Renal cortex interstitium (tissue), 11 donors: ENCODE measurements around the gene HSF4. TPM values are rescaled to one million over a fixed set of nuclear protein-coding genes. Genes with fewer than 3 reads are reported as not detected.
A peak's percentile ranks its signal among the peaks of the same experiment; 100 is the strongest.

Experiments
- DNase-seq, 11 donors: peaks; one replicate each; pipeline ENCODE4 v3.0.0-alpha.2; 2013; ENCODE audit warnings: low read depth in 9 of 11, low spot score in 4 of 11; ENCODE audit errors: extremely low read depth in 1 of 11
- polyA plus RNA-seq, 3 donors: library from polyadenylated mRNA; unstranded; fragments of 120-200 nt; gene quantifications; one replicate each; pipeline ENCODE4 v1.2.1, GENCODE V29; 2013; ENCODE audit not compliant: insufficient read length in 3 of 3

The HSF4 gene
- polyA plus RNA-seq, 3 donors = 1.6 to 3.8 (median 1.8) TPM

DNA sequence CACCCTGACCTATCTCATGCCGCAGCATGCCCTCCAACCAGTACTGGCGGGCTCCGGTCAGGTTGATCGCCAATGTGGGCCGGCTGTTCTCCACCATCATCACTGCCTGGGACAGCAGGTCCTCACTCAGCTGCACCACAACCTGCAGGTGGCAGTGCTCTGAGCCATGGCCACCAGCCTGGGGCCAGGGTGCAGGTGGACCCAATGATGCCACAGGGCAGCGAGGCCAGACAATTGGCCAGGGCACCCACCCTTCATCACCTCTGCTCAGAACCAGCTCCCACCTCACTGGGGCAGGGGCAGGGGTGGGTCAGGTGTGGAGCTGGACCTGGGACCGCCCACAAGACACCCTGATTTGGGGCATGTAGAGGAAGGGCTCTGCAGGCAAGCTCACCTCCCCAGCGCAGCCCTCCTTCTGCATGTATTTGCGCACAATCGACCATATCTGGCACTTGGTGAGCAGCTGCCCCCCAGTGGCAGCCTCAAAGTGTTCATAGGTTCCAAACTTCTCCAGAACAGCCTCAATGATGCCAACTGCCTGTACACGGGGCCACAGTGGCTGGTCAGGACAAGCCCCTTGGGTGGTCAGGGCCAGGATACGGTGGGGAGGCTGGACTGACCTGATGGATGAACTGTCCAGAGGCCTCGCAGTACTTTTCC is 15.0 kb downstream of the HSF4 start:
- no peak for DNase-seq

GRCh38 chr16:67180166-67180565 is 15.6 kb downstream of the HSF4 start:
- DNase-seq = no peak

GRCh38 chr16:67181346-67181745 is 16.8 kb downstream of the HSF4 start:
- no peak for DNase-seq

DNA sequence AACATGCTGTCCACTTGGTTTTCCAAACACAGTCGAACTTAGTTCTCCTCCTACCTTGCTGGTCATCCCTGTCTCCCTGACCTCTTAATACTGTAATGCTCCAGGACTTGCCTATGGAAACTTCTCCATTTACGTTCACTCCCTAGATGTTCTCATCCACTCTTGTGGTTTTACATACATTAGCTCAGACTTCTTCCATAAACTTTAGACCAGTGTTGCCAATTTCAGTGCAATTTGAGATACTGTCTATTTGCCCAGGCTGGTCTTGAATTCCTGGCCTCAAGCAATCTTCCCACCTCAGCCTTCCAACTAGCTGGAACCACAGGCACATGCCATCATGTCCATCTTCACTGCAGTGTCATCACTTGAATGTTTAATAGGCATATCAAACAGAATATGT is 17.7 kb downstream of the HSF4 start:
- no peak for DNase-seq

DNA sequence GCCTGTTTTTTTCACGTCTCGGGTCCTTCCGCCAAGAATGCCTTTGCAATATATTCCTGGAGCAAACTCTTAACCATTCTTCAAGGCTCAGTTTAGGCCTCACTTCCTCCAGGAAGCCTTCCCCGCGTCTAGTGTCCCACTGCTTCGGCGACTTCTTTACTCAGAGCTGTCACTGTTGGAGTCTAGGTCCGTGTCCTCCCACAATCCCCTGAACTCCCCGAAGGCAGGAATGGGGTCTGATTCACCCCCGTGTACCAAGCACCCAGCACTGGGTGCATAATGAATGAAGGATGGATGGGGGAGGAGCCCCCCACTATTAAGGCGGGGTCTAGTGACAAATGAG is 18.7 kb downstream of the HSF4 start:
- no peak for DNase-seq

- peak; percentile 89 to 96 (median 95) for DNase-seq
These were observed 19.3 kb downstream of the HSF4 start, which contains the start of gene MATCAP1 for GRCh38 chr16:67183627-67184452. TSS of gene MATCAP1 (minus strand) at chr16:67183963. CDS start at chr16:67180610, 3,353 bp downstream.

DNA sequence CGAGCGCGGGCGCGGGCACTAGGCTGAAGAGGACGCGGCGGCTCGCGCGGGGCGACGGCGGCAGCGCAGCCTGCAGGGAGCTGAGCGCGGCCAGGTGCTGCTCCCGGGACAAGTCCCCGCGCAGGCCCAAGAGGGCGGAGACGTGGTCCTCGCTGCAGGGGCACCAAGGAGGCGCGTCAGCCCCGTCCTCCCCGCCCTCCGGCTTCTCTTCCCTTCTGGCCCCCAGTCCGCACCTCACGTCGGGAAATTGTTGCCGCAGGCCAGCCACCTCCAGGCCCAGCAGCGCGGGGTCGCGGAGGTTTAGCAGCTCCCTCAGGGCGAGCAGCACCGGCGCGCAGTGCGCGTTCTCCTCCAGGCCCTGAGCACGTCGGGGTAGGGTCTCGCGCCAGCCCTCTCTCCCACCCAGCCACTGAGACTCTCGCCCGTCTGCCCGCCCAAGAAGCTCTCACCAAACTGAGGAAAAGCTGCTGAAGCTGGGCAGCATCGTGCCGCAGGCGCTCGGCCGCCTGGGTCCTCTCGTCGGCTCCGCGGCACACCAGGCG is 20.0 kb downstream of the HSF4 start:
- no peak for DNase-seq

DNA sequence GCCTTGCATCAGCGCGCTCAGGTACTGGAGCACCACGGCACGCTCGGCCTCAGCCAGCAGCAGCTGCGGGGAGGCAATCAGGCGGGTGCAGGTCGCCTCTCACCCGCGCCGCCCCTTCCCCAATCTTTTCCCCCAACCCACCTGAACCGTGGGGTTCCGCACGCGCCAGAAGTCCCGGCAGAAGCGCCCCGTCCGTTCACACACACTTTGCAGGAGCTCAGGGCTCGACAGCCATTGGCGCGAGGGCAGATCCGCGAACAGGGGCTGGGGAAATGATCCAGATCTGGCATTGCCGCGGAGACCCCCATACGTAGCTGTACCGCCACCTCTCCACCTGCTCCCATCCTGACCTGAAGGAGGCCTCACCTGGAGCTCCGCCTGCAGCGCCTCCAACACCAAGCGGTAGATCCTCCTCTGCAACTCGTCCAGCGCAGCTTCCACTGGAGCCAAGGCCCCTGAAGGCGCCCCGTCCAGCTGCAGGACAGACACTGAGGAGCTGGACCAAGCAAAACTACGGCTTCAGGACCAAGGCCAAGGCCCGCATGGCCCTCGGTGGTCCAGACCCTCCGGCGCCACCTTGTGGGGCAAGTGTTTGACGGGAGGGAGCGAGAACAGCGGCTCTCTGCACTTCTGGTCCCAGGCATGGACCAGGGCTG is 20.6 kb downstream of the HSF4 start:
- peak in 10 of 11 donors; percentile 79 to 91 (median 84) for DNase-seq

DNA sequence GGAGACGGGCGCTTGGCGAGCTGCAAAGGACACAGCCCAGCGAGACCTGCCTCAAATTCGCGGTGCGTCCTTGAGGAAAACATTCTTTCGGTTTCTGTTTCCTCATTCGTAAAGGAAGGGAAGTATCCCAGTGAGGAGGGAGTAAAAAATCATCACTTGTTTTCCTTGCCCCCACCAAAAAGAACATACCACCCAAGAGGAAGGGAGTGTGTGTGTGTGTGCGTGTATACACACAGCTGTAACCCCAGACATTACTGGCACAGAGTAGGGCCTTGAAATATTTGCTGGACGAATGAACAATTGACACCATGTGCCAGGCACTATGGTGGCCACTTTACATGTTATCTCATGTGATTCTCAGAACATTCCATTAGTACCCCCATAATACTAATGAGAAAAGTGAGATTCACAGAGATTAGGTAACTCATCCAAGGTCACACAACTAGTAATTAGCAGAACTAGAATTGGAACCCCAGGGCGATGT is 21.1 kb downstream of the HSF4 start:
- no peak for DNase-seq

GRCh38 chr16:67186550-67186950 is 22.0 kb downstream of the HSF4 start:
- no peak for DNase-seq

DNA sequence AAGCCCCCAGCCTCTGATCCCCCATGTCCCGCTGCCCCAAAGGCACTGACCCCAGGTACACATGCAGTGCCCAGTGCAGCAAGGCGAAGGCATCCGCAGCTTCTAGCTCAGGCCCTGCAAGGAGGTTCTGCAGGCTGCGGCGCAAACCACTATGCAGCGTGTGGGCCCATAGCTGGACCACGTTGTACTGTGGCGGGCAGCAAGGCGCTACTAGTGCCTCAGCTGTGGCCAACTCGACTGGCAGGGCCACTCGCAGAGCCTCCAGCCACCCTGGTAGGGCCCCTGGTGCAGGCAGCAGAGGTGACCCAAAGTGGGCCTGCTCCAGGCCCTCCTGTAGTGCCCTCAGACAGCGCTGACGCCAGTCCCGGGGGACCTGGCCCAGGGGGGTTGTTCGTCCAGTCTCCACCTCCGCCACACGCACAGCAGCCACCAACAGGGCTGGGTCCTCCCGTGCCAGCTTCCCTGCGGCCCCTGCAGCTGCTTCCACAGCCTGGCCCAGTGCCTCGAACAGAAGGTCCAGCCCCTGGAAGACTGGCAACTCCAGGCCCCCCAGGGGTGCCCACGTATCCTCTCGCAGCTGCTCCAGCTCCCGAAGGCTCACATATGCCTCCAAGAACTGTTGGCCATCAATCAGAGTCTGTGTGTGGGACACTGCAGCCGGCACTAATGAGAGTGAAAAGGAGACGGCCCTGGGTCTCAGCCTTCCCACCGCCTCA is 22.8 kb downstream of the HSF4 start:
- DNase-seq = no peak

- no peak for DNase-seq
These were observed 23.8 kb downstream of the HSF4 start for GRCh38 chr16:67188323-67188722.

GRCh38 chr16:67188798-67189197 is 24.3 kb downstream of the HSF4 start:
- DNase-seq = no peak

DNA sequence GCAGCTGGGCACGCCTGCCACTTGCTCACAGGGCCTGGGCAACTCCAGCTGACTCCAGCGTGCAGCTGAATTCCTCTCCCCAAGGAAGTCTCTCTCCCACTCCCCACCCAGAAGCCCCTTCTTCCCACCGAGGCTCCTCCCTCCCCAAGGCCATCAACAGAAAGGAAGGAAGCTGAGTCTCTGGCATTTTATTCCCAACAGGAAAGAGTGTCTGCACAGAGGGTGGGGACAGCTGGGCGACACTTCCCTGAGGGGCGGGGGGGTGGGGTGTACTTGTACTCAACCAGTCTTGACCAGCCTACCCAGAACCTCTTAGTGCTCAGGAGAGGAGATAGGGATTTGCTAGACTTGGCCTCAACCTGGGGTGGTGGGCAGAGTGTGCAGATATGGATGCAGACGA is 25.5 kb downstream of the HSF4 start, which contains the start of gene EXOC3L1:
TSS of gene EXOC3L1 (minus strand) at position 96 of the 400 bp plus-strand sequence. CDS start 460 bp downstream, outside the sequence.
- no peak for DNase-seq

DNA sequence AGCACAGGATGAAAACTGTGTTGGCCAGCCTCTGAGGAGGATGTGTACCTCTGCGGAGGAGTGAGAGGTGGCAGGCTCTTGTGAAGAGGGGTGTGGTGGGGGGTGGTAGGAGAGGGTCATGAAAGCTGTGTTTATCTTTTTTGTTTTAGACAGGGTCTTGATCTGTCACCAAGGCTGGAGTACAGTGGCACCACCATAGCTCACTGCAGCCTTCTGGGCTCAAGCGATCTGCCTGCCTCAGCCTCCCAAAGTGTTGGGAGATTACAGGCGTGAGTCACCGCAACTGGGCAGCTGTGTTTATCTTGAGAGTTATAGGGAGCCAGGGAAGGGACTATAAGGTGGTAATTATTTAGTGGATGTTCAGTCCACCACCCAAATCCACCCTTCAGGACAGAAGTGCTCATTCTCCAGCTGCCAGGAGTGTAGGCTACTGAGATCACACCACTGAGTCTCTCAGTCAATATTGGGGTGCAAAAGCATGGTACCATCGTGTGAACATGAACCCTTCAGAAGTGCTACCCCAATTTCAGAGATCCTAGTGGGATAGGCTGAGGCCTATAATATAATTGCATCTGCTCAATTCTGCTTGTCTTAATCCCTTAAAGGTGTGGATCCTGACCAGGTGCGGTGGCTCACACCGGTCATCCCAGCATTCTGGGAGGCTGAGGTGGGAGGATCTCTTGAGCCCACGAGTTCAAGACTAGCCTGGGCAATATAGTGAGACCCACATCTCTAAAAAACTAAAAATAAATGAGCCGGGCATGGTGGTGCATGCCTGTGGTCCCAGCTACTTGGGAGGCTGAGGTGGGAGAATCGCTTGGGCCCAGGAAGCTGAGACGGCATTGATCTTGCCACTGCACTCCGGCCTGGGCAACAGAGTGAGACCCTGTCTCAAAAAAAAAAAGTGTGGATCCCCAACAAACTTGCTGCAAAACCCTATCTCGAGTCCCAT is 26.2 kb downstream of the HSF4 start:
- no peak for DNase-seq

DNA sequence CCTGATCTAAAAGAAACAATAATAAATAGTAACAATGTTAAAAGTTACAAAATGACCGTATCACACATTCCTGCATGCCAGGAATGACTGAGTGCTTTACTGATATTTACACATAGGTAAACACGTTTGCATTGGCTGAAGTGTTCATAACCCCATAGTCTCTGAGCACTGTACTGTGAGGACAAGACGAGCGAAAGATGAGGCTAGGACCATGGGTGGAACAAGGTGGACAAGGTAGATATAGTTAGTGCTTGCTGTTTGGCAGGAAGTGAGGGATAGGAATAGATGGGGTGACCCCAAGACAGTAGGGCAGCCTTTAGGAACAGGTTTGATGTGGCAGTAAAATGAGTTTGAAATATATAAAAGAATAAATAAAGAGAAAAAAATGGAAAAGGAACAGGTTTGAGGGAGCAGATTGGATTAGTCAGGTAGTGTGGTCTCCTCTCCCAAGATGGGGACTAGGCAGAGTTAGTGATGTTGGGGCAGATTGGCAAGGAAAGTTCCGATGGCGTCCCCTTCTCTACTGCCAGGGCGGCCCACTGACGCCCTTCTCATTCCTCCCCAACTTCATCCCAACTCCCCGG is 27.0 kb downstream of the HSF4 start:
- no peak for DNase-seq

- DNase-seq = peak in 10 of 11 donors; percentile 79 to 89 (median 84)
These were observed 27.6 kb downstream of the HSF4 start, which contains the start of gene E2F4 for GRCh38 chr16:67191995-67192681. TSS of gene E2F4 (plus strand) at chr16:67192155. CDS start at chr16:67192228, 73 bp downstream.
